IPS-20b (cell line): ENCODE measurements around the gene CD79A.

ENCODE experiments used
- H3K27ac ChIP-seq: one replicate; pipeline ENCODE4 v1.5.1; 2013; ENCODE audit warnings: low read length
- H3K27me3 ChIP-seq: 2 replicates; pipeline ENCODE4 v1.6.1; 2013; ENCODE audit warnings: mild to moderate bottlenecking, low read length, inconsistent platforms; ENCODE audit not compliant: insufficient read depth
- H3K36me3 ChIP-seq: 2 replicates; pipeline ENCODE4 v1.6.1; 2013; ENCODE audit warnings: low read depth, mild to moderate bottlenecking, inconsistent platforms, low read length, moderate library complexity; ENCODE audit not compliant: insufficient read depth
- H3K4me1 ChIP-seq: 2 replicates; pipeline ENCODE4 v1.6.1; 2013; ENCODE audit warnings: mild to moderate bottlenecking, control low read depth, inconsistent platforms, low read length, moderate library complexity; ENCODE audit not compliant: insufficient read depth
- H3K4me3 ChIP-seq: 2 replicates; pipeline ENCODE4 v1.5.1; 2013; ENCODE audit warnings: mild to moderate bottlenecking, low read length, inconsistent platforms
- H3K9ac ChIP-seq: 2 replicates; pipeline ENCODE4 v1.6.1; 2013; ENCODE audit warnings: low read depth, mild to moderate bottlenecking, inconsistent platforms, low read length, moderate library complexity
- H3K9me3 ChIP-seq: 2 replicates; pipeline ENCODE4 v1.6.1; 2013; ENCODE audit warnings: mild to moderate bottlenecking, low read depth, low read length, inconsistent platforms; ENCODE audit not compliant: insufficient read depth

CD79A gene

DNA sequence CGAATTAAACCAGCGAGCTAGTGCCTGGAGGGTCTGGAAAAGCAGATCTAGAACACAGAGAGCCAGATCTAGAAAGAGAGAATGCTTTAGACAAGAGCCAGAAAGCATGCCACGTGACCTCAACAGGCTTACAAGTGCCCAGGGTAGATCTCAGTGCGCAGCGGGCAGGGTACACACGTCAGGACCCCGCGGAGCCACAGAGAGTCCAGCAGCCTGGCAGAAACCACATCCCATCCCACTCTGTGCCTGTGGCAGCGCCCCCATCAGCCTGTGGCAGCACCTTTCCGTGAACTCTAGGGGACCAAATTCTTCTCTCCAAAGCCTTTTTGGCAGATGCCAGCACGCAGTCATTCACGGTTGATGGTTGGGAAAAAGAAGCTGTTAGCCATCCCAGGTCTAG lies 11.8 kb downstream of the CD79A start:
- Histone ChIP-seq H3K36me3 (0 out of 2 replicates have a peak, but pooled peaks cover 6% of the 10 kb centered on the region), H3K4me3 (no peak overlapping the region), H3K9ac (no peak overlapping the region), H3K9me3 (no peaks in the 10 kb centered on the region), H3K4me1 (peaks cover 10% of the 10 kb centered on the region; the same call in 1 of the 2 replicates), H3K27ac (no peak overlapping the region), H3K27me3 (no peaks in the 10 kb centered on the region)

- peaks cover 10% of the 10 kb centered on the region; the same call in 1 of the 2 replicates for H3K4me1 ChIP-seq
- no peak overlapping the region for H3K4me3 ChIP-seq
- no peaks in the 10 kb centered on the region for H3K27me3 ChIP-seq
- no peaks in the 10 kb centered on the region for H3K9me3 ChIP-seq
- H3K27ac ChIP-seq, result no peak overlapping the region
- H3K9ac ChIP-seq, result no peak overlapping the region
- H3K36me3 ChIP-seq, result 0 out of 2 replicates have a peak, but pooled peaks cover 6% of the 10 kb centered on the region
These were observed 12.8 kb downstream of the CD79A start for GRCh38 chr19:41889896-41890295.

GRCh38 chr19:41890936-41891335 lies 13.9 kb downstream of the CD79A start:
- Histone ChIP-seq H3K4me1 (peaks cover 10% of the 10 kb centered on the region; the same call in 1 of the 2 replicates), H3K27ac (no peak overlapping the region), H3K9me3 (no peaks in the 10 kb centered on the region), H3K27me3 (no peaks in the 10 kb centered on the region), H3K9ac (no peak overlapping the region), H3K4me3 (no peak overlapping the region), H3K36me3 (peaks cover 12% of the 10 kb centered on the region; the same call in 1 of the 2 replicates)

DNA sequence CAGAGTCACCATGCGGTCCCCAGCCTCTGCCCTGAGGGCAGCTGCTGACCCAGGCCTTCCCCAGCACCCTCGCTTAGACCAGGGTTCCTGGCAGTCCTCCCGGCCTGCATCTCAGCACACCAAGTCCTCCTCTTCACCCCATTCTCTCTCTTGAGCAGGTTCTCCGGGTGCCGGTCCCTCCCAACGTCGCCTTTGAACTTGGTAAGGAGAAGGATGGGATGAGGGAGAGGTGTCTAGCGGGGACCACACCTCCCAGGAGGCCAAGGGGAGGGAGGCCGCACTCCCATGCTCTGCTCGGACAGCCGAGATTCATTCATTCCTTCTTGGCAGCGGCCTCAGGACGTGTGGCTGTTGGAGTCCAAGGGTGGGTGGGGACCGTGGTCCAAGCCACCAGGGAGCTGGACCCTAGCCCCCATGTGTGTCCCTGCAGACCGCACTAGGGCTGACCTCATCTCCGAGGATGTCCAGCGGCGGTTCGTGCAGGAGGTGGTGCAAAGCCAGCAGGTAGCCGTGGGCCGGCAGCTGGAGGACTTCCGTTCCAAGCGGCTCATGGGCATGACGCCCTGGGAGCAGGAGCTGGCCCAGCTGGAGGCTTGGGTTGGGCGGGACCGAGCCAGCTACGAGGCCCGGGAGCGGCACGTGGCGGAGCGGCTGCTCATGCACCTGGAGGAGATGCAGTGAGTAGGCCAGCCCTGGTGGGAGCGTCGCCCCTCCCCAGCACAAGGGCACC lies 15.3 kb downstream of the CD79A start:
- Histone ChIP-seq H3K9ac (no peak overlapping the region), H3K27ac (no peak overlapping the region), H3K4me3 (no peak overlapping the region), H3K27me3 (no peaks in the 10 kb centered on the region), H3K9me3 (no peaks in the 10 kb centered on the region), H3K4me1 (peaks cover 4% of the 10 kb centered on the region; the same call in 1 of the 2 replicates), H3K36me3 (peaks cover 12% of the 10 kb centered on the region; the same call in 1 of the 2 replicates)

DNA sequence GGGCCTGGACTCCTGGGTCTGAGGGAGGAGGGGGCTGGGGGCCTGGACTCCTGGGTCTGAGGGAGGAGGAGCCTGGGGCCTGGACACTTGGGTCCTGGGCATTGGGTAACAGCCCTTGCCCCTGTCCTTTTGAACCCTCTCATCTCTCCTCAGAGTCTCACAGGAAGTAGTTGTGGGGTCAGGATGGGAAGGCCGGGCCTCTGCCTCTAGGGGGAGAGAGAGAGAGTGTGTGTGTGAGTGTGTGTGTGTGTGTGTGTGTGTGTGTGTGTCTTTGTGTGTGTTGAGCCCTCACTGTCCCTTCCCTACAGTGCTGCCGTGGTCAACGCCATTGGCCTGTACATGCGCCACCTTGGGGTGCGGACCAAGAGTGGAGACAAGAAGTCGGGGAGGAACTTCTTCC lies 16.8 kb downstream of the CD79A start:
- H3K9ac ChIP-seq, result no peak overlapping the region
- H3K36me3 ChIP-seq, result peaks cover 18% of the 10 kb centered on the region; the same call in 1 of the 2 replicates
- H3K27me3 ChIP-seq, result no peaks in the 10 kb centered on the region
- no peaks in the 10 kb centered on the region for H3K4me1 ChIP-seq
- H3K4me3 ChIP-seq, result no peak overlapping the region
- no peaks in the 10 kb centered on the region for H3K9me3 ChIP-seq
- H3K27ac ChIP-seq, result no peak overlapping the region

DNA sequence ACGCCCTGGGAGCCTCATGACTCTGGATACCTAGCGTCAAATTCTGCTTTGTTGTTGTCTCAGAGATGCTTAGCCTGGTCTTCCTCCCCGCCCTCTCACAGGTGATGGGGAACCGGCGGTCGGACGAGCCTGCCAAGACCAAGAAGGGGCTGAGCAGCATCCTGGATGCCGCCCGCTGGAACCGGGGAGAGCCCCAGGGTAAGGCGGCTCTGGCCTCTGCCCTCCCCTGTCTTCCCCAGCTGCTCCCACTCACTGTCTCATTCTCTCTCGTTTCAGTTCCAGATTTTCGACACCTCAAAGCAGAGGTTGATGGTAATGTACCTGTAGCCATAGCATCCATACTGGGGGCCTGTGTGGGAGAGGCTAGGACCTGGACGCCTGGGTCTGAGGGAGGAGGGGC lies 17.3 kb downstream of the CD79A start:
- Histone ChIP-seq H3K27ac (no peak overlapping the region), H3K9ac (no peak overlapping the region), H3K9me3 (no peaks in the 10 kb centered on the region), H3K36me3 (peaks cover 15% of the 10 kb centered on the region; the same call in 1 of the 2 replicates), H3K4me1 (no peaks in the 10 kb centered on the region), H3K27me3 (no peaks in the 10 kb centered on the region), H3K4me3 (no peak overlapping the region)

DNA sequence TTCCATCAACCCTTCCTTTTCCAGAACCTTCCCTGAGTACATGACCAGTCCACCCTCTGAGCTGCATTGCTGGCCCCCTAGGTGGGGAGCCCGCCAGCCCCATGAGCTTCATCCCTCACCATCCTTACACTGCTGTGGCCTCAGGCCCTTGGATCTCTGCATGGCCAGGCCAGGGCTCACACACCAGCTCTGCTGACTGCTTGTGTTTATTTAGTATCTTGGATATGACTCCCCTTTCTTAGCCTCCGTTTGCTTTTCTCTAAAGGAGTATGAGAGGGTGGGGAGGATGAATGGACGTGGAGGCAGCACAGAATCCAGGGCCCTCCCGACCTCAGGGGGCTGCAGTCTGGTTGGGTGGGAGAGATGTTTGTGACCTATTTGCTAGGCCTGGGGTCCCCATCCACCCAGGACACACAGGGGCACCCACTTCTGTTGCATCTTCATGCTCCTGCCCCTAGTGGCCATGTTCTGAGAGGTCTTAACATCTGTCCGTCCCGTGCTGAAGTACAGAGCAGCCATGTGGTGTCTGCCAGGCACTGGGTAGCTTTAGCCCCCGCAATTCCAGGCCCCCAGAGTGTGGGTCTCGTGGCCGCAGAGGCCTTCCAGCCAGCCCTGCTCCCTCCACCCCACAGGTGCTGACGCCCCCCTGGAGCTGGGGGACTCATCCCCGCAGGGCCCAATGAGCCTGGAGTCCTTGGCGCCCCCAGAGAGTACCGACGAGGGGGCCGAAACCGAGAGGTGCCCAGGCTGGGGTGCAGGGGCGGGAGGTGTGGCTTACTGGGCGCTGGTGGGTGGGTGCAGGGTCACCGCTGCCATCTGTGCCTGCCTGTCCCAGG lies 18.9 kb downstream of the CD79A start:
- H3K27me3 ChIP-seq, result no peaks in the 10 kb centered on the region
- no peaks in the 10 kb centered on the region for H3K4me1 ChIP-seq
- H3K9ac ChIP-seq, result no peak overlapping the region
- no peak overlapping the region for H3K27ac ChIP-seq
- H3K4me3 ChIP-seq, result no peak overlapping the region
- H3K36me3 ChIP-seq, result peaks cover 20% of the 10 kb centered on the region
- H3K9me3 ChIP-seq, result no peaks in the 10 kb centered on the region

DNA sequence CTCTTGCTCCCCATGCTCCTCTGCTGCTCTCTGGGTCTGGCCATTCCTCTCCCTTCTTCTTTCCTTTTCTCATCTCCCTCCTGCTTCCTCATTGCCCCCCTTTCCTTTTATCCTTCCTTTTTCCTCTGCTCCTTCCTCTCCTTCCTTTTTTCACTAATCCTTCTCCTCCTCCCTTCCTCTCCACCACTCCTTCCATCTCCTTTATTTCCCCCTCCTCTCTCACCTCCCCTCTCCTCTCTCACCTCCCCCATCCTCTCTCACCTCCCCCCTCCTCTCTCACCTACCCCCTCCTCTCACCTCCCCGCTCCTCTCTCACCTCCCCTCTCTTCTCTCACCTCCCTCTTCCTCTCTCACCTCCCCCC lies 19.5 kb downstream of the CD79A start:
- Histone ChIP-seq H3K9me3 (no peaks in the 10 kb centered on the region), H3K9ac (no peak overlapping the region), H3K4me1 (no peaks in the 10 kb centered on the region), H3K27me3 (no peaks in the 10 kb centered on the region), H3K27ac (no peak overlapping the region), H3K4me3 (no peak overlapping the region), H3K36me3 (peaks cover 22% of the 10 kb centered on the region)

DNA sequence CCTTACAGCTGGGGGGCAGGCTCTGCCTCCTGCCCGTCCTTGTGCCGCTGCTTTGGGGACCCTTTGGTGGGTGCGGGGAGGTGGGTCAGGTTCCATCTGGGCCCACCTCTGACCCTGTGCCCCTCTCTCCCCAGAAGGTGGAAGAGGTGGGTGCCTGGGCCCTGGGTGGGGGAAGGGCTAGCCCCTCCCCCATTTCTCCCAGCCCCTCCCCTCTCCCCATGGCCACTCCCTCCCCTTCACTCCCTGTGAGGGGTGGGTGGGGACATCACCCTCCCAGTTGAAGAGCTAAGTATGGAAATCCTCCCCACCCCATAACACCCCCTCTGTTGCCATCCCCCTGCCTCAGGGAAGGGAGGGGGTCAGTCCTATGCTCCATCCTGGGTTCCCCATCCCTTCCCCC lies 20.1 kb downstream of the CD79A start:
- Histone ChIP-seq H3K9ac (no peak overlapping the region), H3K4me3 (no peak overlapping the region), H3K9me3 (no peaks in the 10 kb centered on the region), H3K27me3 (no peaks in the 10 kb centered on the region), H3K4me1 (no peaks in the 10 kb centered on the region), H3K27ac (no peak overlapping the region), H3K36me3 (peaks cover 28% of the 10 kb centered on the region)

DNA sequence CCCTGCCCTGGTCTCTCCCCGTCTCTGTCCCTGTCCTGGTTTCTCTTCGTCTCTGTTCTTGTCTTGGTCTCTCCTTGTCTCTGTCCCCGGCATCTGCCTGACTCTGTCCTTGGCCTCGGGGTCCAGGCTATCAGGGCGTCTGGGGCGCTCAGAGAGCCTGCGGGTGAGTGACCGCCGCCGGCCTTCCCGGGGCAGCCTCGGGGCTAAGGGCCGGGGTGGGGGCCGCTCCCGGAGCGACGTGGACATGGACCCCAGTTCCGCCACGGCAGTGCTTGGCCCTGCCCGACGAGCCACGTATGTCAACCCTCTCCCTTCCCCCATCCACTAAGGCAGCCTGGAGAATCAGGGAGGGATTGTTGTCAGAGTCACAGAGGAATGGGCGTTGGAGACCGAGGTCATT lies 20.7 kb downstream of the CD79A start:
- H3K36me3 ChIP-seq, result peaks cover 34% of the 10 kb centered on the region
- H3K27me3 ChIP-seq, result no peaks in the 10 kb centered on the region
- no peak overlapping the region for H3K27ac ChIP-seq
- no peaks in the 10 kb centered on the region for H3K4me1 ChIP-seq
- no peaks in the 10 kb centered on the region for H3K9me3 ChIP-seq
- H3K9ac ChIP-seq, result no peak overlapping the region
- H3K4me3 ChIP-seq, result no peak overlapping the region

- H3K4me1 ChIP-seq, result no peaks in the 10 kb centered on the region
- H3K27ac ChIP-seq, result no peak overlapping the region
- no peak overlapping the region for H3K9ac ChIP-seq
- H3K27me3 ChIP-seq, result no peaks in the 10 kb centered on the region
- no peak overlapping the region for H3K4me3 ChIP-seq
- H3K9me3 ChIP-seq, result no peaks in the 10 kb centered on the region
- peaks cover 38% of the 10 kb centered on the region for H3K36me3 ChIP-seq
These were observed 21.2 kb downstream of the CD79A start for GRCh38 chr19:41898235-41898634.
